GM19025 (cell line): Measurements from ENCODE around the gene STK32C.
"Not testable (repeated sequence)": the region's sequence is repeated elsewhere in the genome, so short reads cannot be mapped to it uniquely, and the experiment has no call there.

Experiments
- ATAC-seq: cut with Tn5 transposase; IDR thresholded peaks from one replicate; pipeline ENCODE4 v1.9.1; 2021; ENCODE audit warnings: mild to moderate bottlenecking, low read depth, moderate library complexity; ENCODE audit not compliant: unreplicated experiment

Gene STK32C

GRCh38 chr10:132270721-132271457 lies 36.9 kb downstream of the STK32C start:
- no peak for ATAC-seq

- ATAC-seq = no peak
These were observed 37.5 kb downstream of the STK32C start for GRCh38 chr10:132270256-132270655.

DNA sequence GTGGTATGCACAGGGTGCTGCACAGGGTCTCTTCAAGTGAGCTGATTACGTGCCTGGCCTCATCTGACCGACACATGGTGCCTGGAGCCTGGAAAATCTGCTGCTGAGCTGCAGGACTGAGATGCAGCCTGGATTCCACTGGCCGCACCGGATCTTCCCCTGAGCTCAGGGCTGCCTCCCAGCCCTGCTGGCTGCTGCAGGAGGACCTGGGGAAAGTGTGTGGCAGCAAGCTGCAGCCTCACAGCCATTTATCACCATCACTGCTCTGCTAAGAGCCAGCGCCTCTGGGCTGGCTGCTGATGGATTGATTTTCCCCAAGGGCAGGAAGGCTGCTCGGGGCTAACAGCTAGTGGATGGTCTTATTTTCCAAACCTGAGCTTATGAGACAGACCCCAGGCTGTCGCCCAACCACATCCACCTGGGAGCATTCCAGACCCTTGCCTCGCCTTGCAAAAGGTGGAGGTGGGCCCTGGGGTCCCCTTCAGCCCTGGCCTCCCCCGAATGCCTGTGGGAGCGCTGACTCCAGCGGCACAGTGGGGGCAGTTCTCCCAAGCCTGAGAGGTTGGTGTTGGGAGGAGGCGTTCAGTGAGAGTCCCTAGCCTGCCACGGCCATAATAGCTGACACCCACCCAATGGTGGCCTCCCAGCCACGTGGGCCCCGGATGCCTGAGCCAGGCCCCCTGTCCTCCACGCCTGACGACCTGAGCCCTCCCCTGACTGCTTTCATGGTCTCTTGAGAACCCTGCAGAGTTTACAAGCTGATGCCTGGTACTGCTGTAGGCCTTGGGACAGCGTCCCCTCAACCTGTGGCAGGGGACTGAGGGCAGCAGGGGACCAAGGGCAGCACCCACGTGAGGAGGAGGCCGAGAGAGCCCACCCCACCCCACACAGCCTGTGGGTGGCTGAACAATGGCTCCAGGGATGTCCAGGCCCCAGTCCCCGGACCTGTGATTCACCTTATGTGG lies 38.2 kb downstream of the STK32C start:
- ATAC-seq = no peak

- not testable (repeated sequence) for ATAC-seq
These were observed 39.8 kb downstream of the STK32C start for GRCh38 chr10:132267916-132268315.

DNA sequence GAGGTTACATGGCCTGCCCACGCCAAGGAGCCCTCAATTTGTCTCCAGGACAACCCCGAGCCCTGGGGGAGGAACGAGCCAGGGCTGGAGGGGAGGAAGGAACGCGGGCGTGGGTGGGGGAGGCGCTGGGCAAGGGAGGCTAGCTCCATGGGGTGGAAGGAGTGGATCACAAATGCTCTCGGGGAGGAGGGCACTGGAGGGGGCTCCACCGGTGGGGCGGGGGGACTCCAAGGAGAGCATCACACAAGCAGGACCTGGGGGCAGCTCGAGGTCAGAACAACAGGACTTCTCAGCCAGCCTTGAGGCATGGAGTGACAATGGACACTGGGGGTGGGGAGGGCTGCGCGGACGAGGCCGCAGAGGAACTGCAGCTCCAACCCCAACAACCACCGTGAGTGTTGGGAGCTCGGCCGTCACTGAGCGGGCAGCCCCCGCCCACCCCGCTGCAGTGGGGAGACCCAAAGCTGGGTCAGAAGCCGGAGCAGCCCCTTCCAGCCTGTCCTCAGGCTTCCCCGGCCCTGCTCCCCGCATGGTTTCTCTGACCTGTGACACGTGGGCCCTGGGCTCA lies 41.1 kb downstream of the STK32C start:
- ATAC-seq = no peak

DNA sequence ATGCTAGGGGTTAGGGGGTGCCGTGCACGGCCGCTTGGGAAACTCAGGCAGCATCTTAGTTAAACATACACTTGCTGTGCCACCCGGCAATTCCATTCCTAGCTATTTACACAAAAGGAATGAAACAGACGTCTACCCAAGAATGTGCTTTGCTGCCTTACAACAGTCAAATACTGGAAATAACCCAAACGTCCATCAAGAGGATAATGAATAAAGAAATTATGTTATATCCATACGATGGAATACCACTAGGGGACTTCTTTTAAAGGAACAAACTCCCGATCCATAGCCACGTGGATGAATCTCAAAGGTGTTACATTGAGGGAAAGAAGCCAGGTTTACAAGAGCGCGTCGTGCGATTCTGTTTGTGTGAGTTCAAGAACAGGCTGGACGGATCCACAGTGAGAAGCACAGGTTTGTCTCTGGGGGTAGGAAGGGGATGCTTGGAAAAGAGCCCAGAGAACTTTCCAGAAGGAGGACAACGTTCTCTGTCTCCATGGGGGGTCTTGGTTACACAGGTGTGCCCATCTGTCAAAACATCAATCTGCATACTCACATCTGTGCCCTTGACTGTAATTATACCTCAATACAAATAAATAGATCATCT lies 41.8 kb downstream of the STK32C start:
- no peak for ATAC-seq

- ATAC-seq = no peak
These were observed 42.5 kb downstream of the STK32C start for GRCh38 chr10:132264966-132265889.

DNA sequence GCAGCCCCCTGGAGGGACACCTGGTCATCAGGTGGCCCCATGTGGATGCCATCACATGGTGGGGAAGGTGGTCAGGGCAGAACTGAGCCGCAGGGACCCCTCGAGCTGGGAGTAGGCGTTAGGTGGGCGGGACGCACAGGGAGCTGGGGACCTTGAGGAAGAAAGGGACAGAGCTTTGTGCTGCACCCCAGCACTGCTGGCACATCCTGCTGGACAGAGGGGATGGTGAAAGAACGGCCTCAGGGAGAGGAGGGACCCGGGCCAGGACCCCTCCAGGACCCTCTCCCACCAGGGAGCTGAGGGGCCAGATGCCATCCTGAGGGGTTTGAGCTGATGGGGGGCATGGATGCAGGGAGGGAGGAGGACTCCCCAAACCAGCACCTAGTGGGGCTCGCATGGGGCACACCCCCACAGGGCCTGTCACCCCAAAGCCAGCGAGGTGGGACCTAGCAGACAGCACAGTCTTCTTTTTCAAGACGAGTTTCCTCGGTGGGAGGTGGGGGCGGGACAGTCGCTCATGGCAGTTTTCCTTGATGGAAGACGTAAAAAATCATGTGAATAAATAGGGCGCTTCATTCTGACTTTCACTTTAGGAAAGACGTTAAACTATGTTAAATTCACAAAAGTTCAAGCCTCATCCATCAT lies 43.3 kb downstream of the STK32C start:
- ATAC-seq = no peak

DNA sequence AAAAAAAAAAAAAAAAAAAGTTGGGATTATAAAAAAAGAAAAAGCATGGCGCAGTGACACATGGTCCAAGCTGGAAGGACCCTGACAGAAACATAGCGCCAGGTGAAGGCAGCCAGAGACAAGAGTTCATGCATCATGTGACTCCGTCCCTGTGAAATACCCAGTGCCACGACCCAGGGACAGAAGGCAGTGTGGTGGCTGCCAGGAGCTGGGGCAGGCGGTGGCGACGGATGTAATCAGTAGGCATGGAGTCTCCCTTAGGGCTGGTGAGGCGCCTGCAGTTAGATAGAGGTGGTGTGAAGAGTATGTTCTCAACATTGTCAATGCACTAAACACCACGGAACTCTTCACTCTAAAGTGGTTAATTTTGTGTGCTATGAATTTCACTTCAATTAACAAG lies 43.9 kb downstream of the STK32C start:
- no peak for ATAC-seq

DNA sequence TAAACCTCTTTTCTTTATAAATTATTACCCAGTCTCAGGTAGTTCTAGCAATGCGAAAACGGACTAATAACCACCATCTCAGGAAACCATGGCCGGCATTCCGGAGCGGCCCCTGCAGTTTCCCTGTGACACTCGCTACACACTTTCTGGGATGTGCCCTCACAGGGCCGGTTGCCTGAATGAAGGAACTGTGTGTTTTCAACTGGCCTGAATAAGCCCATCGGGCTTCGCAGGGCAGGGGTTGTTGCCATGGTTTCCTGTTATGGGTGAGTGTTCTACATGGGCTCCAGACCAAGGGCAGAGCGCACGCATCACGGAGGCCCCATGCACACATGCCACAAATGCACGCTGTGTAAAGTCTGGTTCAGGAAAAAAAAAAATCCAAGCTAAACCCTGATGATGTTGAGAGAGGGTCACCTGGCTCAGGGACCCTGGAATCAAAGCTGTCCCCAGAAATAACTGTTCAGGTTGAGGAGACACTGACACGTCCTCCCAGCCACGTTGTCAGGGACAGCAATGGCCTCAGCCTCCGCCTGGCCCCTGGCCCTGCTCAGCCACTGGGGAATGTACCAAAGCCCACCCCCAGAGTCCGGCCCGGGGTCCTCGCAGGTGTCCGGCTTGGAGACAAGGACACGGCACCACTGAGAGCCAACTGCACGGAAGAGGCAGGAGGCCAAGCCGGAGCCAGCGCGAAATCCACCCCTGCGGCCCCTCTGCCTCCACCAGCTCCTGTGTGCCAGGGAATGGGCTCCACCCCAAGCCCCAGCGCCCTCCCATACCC lies 47.9 kb downstream of the STK32C start:
- ATAC-seq = no peak

DNA sequence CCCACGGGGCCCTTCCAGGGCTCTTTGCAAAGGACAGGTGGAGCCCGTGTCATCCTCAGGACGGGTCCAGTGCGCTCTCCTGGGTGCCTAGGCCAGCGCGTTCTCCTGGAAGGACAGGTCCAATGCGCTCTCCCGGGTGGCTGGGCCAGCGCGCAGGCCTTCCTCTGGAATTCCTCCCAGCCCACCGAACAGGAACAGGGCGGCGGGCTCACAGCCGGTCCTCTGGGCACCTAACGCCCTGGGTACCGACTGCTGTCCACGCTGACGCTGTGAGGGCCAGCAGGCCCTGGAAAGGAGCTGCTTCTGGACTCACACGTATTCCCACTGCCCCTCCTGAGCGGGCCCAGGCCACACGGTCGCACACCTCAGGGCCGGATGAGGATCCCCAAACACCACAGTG lies 49.3 kb downstream of the STK32C start:
- no peak for ATAC-seq

DNA sequence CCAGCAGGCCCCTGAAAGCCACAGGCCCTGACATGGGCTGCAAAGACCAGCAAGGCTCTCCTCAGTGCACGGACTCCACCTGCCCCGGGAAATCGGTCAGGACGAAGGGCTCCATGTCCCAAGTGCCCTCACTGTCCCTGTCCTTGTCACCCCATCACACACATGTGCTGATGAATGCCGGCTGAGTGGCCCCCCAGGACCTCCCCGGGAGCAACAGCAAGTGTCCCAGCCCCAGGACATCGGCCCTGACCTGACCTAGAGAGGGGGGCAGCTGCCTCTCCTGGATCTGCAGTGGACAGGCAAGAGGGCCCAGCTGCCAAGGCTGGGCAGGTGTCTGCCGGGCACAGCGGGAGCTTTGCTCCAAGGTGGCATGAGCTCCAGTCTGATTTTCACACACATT lies 49.8 kb downstream of the STK32C start:
- ATAC-seq = no peak

- ATAC-seq = no peak
These were observed 50.5 kb downstream of the STK32C start for GRCh38 chr10:132257271-132257670.

GRCh38 chr10:132256866-132257265 lies 50.9 kb downstream of the STK32C start:
- no peak for ATAC-seq

DNA sequence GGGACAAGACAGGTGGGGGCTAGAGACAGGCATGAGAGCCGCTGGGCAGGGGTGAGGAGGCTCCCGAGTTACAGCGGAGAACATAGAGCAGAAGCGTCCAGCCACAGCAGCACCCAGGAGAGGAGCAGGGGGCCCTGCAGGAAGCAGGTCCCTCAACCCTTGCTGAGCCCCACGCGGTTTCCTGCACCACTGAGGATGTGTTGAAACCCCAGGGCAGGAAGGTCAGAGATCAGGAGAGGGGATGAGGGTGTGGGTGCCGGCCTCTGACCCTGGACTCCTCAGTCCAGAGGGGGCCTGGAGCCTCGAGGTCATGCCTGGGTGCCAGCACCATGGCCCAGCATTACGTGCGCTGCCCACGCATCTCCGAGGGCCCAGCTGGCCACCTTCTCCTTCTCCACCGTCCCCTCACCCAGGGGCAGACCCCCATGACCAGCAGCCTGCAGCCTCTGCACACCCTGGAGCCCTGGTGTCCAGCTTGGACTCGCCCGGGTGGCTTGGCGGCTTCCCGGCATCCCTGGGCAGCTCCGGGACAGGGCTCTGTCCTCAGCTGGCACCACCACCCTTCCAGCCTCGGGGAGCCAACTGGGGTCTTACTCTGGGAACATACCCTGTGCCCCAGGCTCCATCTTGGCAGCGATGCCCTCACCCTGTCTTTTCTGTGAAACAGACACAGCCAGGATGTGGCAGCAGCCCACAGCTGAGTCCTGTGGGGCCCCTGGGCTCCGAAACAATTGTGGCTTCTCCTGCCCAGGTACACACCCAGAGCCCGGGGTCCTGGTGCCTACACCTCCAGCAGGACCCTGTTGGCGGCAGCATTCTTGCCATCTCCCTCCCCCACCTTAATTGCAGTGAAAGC lies 52.0 kb downstream of the STK32C start:
- no peak for ATAC-seq

DNA sequence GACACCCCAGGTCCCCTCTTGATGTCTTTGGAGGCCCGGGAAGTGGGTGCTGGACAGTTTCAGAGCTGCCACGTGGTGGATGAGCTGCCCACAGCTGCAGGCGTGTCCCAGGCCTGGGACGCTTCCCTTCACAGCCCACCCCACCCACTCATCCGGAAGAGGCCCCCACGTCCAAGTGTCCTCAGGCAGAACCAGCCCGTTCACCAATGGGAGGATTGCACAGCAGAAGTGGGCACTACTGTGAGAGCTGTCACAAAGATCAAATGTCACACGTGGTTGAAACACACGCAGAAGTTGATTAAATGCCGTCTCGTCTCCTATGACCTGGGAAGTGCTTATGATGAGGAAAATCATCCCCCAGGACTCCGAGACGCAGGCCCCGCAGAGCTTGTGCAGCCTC lies 52.9 kb downstream of the STK32C start:
- ATAC-seq = no peak

DNA sequence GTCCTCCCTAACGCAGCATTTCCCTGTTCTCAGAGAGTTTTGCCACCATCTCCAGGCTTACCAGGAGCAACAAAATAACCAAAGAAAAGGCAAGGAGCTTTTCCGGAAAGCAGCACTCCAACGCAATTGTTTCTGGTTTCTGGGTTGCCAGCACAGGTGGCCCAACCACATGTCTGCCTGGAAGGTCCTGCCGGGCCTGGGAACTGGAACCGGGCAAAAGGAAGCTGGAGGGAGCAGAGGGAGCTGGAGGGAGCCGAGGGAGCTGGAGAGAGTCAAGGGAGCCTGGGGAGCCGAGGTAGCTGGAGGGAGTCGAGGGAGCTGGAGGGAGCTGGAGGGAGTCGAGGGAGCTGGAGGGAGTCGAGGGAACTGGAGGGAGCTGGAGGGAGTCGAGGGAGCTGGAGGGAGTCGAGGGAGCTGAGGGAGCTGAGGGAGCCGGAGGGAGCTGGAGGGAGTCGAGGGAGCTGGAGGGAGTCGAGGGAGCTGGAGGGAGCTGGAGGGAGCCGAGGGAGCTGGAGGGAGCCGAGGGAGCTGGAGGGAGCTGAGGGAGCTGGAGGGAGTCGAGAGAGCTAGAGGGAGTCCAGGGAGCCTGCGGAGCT lies 54.6 kb downstream of the STK32C start:
- no peak for ATAC-seq
